HuH-7 (cell line): ENCODE data around the gene KLF1.

Source experiments
- DNase-seq: peaks from one replicate; pipeline ENCODE4 v3.0.0; 2011; ENCODE audit warnings: low spot score

Gene KLF1

DNA sequence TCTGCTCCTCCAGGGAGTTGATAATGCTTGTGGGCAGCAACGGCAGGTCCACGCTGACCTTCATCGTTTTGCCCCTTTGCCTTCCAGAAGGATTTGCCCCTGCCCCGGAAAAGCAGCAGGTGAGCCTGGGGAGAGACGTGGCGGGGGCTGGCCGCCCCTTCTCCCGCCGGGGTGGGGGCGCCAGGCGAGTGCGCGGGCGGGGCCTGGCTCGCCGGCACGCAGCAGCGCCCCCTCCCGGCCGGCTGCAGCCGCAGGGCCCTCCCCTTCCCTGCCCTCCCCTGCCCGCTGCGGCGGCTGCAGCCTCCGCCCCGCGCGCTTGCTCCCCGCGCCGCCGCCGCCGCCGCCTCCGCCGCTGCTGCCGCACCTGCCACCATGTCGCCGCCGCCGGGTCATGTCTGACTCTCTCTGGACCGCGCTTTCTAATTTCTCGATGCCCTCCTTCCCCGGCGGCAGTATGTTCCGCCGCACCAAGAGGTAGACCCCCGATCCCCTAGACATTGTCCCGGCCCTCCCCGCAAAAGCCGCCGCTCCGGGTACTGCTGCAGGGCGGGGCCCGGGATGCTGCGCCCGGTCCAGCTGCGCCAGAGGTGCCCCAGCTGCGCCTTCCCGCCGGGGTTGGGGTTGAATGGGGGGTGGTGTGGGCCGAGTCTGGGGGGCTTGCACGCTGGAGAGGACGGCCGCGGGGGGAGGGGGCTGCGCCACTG, 48.7 kb downstream of the KLF1 start, which contains the start of gene MAST1:
Gene MAST1, plus strand, starts transcription at position 334 of the 704 bp plus-strand sequence. Its CDS starts 58 bp downstream, at position 392.
- peak; percentile 76 for DNase-seq

DNA sequence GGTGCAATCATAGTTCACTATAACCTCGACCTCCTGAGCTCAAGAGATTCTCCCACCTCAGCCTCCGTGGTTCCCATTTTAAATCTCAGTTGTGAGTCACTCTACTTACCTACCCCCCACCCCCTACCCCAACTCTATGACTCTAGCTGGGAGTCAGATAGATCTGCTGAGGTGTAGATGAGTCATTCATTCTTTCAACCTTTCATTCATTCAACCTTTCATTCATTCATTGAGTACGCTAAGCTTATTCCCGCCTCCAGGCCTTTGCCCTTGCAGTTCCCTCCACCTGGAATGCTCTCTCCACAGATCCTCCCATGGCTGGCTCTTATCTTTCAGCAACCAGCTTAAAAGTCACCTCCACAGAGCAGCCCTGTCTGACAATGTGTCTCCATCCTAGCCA, 49.8 kb downstream of the KLF1 start:
- DNase-seq = no peak

DNA sequence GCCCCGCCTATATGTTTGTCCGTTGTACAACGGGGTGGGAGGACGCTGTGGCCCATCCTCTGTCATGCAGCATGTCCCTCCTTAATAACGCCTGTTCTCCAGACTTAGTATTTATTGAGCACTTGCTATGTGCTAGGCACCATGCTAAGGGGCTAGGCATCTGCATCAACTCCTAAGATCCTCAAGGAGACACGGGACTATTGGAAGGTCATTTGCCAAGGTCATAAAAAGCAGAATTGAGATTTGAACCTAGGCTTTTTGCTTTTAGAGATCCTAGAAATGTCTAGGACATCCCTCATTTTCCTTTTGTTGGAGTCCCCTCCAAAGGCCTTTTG, 50.5 kb downstream of the KLF1 start:
- no peak for DNase-seq

DNA sequence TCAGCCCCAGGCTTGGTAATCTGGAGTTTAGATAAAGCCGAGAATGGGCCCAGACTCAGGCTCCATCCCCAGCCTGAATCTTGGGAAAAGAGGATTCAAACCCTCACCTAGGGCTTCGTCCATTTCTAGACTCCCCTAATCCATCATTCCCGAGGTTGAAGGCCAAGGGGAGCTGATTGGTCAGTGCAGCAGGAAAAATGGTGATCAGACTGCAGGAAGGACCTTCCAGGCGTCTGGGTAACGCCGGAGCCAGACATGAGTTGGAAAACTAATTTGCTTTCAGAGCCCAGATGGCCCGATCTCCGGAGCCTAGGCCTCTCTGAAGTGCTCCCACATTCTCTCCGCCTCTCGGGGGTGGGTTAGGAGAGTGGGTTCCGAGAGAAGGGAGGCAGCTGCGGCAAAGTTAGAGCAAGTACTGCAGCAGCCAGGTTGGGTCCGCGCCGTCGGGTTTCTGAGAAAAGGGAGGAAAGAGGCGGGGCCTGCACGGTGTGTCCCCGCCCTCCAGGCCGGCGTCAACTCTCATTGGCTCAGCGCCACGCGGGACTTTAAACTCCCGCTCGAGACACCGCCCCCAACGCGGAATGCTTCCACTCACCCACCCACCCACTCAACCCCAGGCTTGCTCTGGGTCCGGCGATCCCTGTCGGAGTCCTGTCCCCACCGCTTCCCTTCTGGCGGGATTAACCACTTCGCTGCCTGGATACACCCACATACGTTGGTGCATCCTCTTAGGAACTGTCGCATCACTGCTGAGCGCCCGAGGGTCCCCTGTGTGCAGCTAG, 51.8 kb downstream of the KLF1 start:
- peak; percentile 76 for DNase-seq

DNA sequence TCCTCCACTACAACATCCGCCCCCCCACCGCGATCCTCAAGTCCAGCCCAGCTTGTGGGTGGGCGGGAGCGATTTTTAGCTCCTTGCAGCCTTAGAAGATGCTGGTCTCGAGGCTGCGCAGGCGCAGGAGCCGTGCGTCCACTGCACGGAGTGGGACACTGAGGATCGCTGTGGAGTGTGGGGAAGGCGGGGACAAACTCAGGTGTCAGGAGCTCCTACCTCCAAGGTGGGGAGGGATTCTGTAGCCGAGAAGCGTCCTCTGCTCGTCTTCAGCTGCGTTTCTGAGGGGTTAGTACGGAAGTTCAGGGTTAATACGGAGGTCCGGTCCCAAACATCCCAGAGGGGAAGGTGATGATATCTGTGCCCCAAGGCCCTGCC, 52.4 kb downstream of the KLF1 start, which contains the start of gene RTBDN:
Gene RTBDN, minus strand, starts transcription at position 14 of the 378 bp plus-strand sequence. CDS start 4,600 bp downstream, outside the sequence.
- DNase-seq = no peak
